ENCODE results near the gene FANCB. TPM values are rescaled to one million over a fixed set of nuclear protein-coding genes. Genes with fewer than 3 reads are reported as not detected.

The FANCB gene
- total and polyA plus RNA-seq, 9 of the 15 experiments (the other 6 are each of a cell fraction or from before 2014, with no cell fraction given) = 6.5 to 21.3 (median 14.6) TPM

GRCh38 chrX:14899607-14900006, 26.7 kb upstream of the FANCB start:
- ATAC-seq (no peak), FAIRE-seq (no peak), DNase-seq (ENCODE audit: extremely low read depth in 1 of 4, low spot score in 3 of 4) (peak; percentile 3 to 41 (median 25))
- Histone ChIP-seq H3K4me1 (replicated peaks in 1 of 2; ENCODE audit: control insufficient read depth in 2 of 2, insufficient read depth in 2 of 2, low read length in 2 of 2) (no peaks in the 10 kb centered on the region), H3K9me3 (replicated peaks; ENCODE audit: control insufficient read depth, insufficient read depth, low read depth, low read length) (no peaks in the 10 kb centered on the region), H3K79me2 (ENCODE audit: control insufficient read depth, insufficient read depth, low read length) (no peaks in the 10 kb centered on the region), H3K27ac (ENCODE audit: extremely low read depth, low read depth, low read length) (no peak overlapping the region; the same call in 2 of the 3 replicates), H3K4me3 (no peak overlapping the region), H3K27me3 (ENCODE audit: control insufficient read depth in 2 of 2, insufficient read depth in 2 of 2, low read length in 2 of 2) (no peaks in the 10 kb centered on the region), H2AFZ (ENCODE audit: low read depth, low read length) (no peak overlapping the region), H4K20me1 (replicated peaks; ENCODE audit: control insufficient read depth, insufficient read depth, low read length) (no peaks in the 10 kb centered on the region), H3K9me1 (ENCODE audit: control insufficient read depth, insufficient read depth, low read length) (no peaks in the 10 kb centered on the region), H3K4me2 (ENCODE audit: insufficient read depth, low read length) (no peak overlapping the region), H3K9ac (ENCODE audit: insufficient read depth in 1 of 2, low read depth in 2 of 2, low read length in 2 of 2) (no peak overlapping the region), H3K36me3 (ENCODE audit: control insufficient read depth, insufficient read depth, low read length) (no peaks in the 10 kb centered on the region)
- intact Hi-C loops (cut with micrococcal nuclease) = no loop called here
- in situ Hi-C loops (cut with MboI) = no loop called here
- TF ChIP-seq ZNF274 (IDR thresholded peaks at IDR 0.05; ENCODE audit: borderline replicate concordance, low read depth, low read length) (no peak), ATF3 (IDR thresholded peaks at IDR 0.05) (peak; percentile 65), ATF3 (CRISPR knock-in tag; conservative IDR thresholded peaks at IDR 0.05) (no peak)
- no TSS peak for BruUV-seq (replicated peaks)
- POLR2A ChIA-PET = no interaction called here
- CTCF ChIA-PET (ENCODE audit: low intra/inter-chr PET ratio) = no interaction called here

- ATAC-seq (no peak), DNase-seq (ENCODE audit: extremely low read depth in 1 of 4, low spot score in 3 of 4) (no peak), FAIRE-seq (no peak)
- 64% methylated on average over 2 of the region's 2 CpGs for WGBS (ENCODE audit: insufficient coverage, low coverage, missing lambda C conversion rate)
- BruUV-seq (replicated peaks) = no TSS peak
- CTCF ChIA-PET (ENCODE audit: low intra/inter-chr PET ratio) = no interaction called here
- Histone ChIP-seq H3K79me2 (ENCODE audit: control insufficient read depth, insufficient read depth, low read length) (no peaks in the 10 kb centered on the region), H3K4me1 (replicated peaks in 1 of 2; ENCODE audit: control insufficient read depth in 2 of 2, insufficient read depth in 2 of 2, low read length in 2 of 2) (no peaks in the 10 kb centered on the region), H3K4me2 (ENCODE audit: insufficient read depth, low read length) (no peak overlapping the region), H3K27ac (ENCODE audit: extremely low read depth, low read depth, low read length) (no peak overlapping the region), H3K9me1 (ENCODE audit: control insufficient read depth, insufficient read depth, low read length) (no peaks in the 10 kb centered on the region), H3K36me3 (ENCODE audit: control insufficient read depth, insufficient read depth, low read length) (0 out of 3 replicates have a peak, but pooled peaks cover 2% of the 10 kb centered on the region), H2AFZ (ENCODE audit: low read depth, low read length) (no peak overlapping the region), H4K20me1 (replicated peaks; ENCODE audit: control insufficient read depth, insufficient read depth, low read length) (no peaks in the 10 kb centered on the region), H3K9ac (ENCODE audit: insufficient read depth in 1 of 2, low read depth in 2 of 2, low read length in 2 of 2) (no peak overlapping the region), H3K27me3 (ENCODE audit: control insufficient read depth in 2 of 2, insufficient read depth in 2 of 2, low read length in 2 of 2) (no peaks in the 10 kb centered on the region), H3K4me3 (no peak overlapping the region), H3K9me3 (replicated peaks; ENCODE audit: control insufficient read depth, insufficient read depth, low read depth, low read length) (no peaks in the 10 kb centered on the region)
- POLR2A ChIA-PET = no interaction called here
- intact Hi-C loops (cut with micrococcal nuclease) (no loop called here), in situ Hi-C loops (cut with MboI) (no loop called here)
- no peak for TF ChIP-seq ZNF384 (IDR thresholded peaks at IDR 0.05; ENCODE audit: low read depth, low read length)
- peak; percentile 36; the same call in 1 of the 2 replicates for TF ChIP-seq MAFK (IDR thresholded peaks at IDR 0.05; ENCODE audit: low read length)
- no peak for TF ChIP-seq ELF4 (CRISPR knock-in tag; IDR thresholded peaks at IDR 0.05)
- TF ChIP-seq GATAD2A (IDR thresholded peaks at IDR 0.05) = no peak
- TF ChIP-seq SP1 (CRISPR knock-in tag; IDR thresholded peaks at IDR 0.05) = no peak
- TF ChIP-seq MAFG (tag; conservative IDR thresholded peaks at IDR 0.05) = 0 out of 2 replicates have a peak, but pooled peaks have one; percentile 22
- TF ChIP-seq MAFF (IDR thresholded peaks at IDR 0.05; ENCODE audit: low read length) = 0 out of 2 replicates have a peak, but pooled peaks have one; percentile 26
- TF ChIP-seq NFRKB (IDR thresholded peaks at IDR 0.05; ENCODE audit: low read depth) = no peak
- peak; percentile 65 for TF ChIP-seq ZNF316 (IDR thresholded peaks at IDR 0.05)
- no peak for TF ChIP-seq SRSF7 (optimal IDR thresholded peaks at IDR 0.05; ENCODE audit: low read depth, low read length)
- no peak for TF ChIP-seq SP2 (IDR thresholded peaks at IDR 0.05; ENCODE audit: extremely low read depth, low read depth, low read length, poor library complexity, severe bottlenecking)
Observed at GRCh38 chrX:14897042-14897441, 24.2 kb upstream of the FANCB start.

All from K562 (cell line).